ENCODE results near the gene GALNT18. TPM values are rescaled to one million over a fixed set of nuclear protein-coding genes. Genes with fewer than 3 reads are reported as not detected.

GALNT18 gene
- total and polyA plus RNA-seq, 3 experiments from 2014 or later: 1.3 TPM; not detected in 1

- POLR2A ChIA-PET: no interaction called here
- H3K4me3 Mint-ChIP-seq: no peak overlapping the region
- Histone ChIP-seq H3K27ac (ENCODE audit: low read depth, low read length) (no peak overlapping the region), H3K4me3 (ENCODE audit: low read length) (no peak overlapping the region), H3K4me1 (ENCODE audit: insufficient read depth, low read length) (no peaks in the 10 kb centered on the region), H3K27me3 (ENCODE audit: insufficient read depth, low read length, poor library complexity, severe bottlenecking) (no peaks in the 10 kb centered on the region), H3K9me3 (ENCODE audit: low read length) (no peaks in the 10 kb centered on the region), H3K36me3 (ENCODE audit: insufficient read depth, low read length) (no peaks in the 10 kb centered on the region)
- DNase-seq: no peak
- H3K4me1 Mint-ChIP-seq: no peaks in the 10 kb centered on the region
- H3K36me3 Mint-ChIP-seq: no peaks in the 10 kb centered on the region
- H3K27me3 Mint-ChIP-seq: peaks cover 15 to 35% of the 10 kb centered on the region in 2 donors
- H3K27ac Mint-ChIP-seq: no peak overlapping the region
- CTCF ChIA-PET: no interaction called here
- peaks cover 0 to 2% (median 0%) of the 10 kb centered on the region in 5 donors for H3K9me3 Mint-ChIP-seq
Measured at GRCh38 chr11:11636671-11637070, 14.9 kb upstream of the GALNT18 start.

GRCh38 chr11:11635443-11635842, 13.6 kb upstream of the GALNT18 start:
- DNase-seq: no peak
- Mint-ChIP-seq H3K27me3 (peaks cover 10 to 26% of the 10 kb centered on the region in 2 donors), H3K4me1 (no peaks in the 10 kb centered on the region), H3K4me3 (no peak overlapping the region), H3K27ac (no peak overlapping the region), H3K36me3 (no peaks in the 10 kb centered on the region), H3K9me3 (peaks cover 0 to 2% (median 0%) of the 10 kb centered on the region in 5 donors)
- Histone ChIP-seq H3K4me3 (ENCODE audit: low read length) (no peak overlapping the region), H3K9me3 (ENCODE audit: low read length) (no peaks in the 10 kb centered on the region), H3K4me1 (ENCODE audit: insufficient read depth, low read length) (no peaks in the 10 kb centered on the region), H3K27ac (ENCODE audit: low read depth, low read length) (no peak overlapping the region), H3K36me3 (ENCODE audit: insufficient read depth, low read length) (no peaks in the 10 kb centered on the region), H3K27me3 (ENCODE audit: insufficient read depth, low read length, poor library complexity, severe bottlenecking) (no peaks in the 10 kb centered on the region)
- ChIA-PET CTCF (no interaction called here), POLR2A (no interaction called here)

- POLR2A ChIA-PET: no interaction called here
- DNase-seq: no peak
Measured at GRCh38 chr11:11629368-11629767, 7.6 kb upstream of the GALNT18 start.

GRCh38 chr11:11628651-11629050, 6.8 kb upstream of the GALNT18 start:
- no peaks in the 10 kb centered on the region for H3K27me3 ChIP-seq (ENCODE audit: insufficient read depth, low read length, poor library complexity, severe bottlenecking)
- Mint-ChIP-seq H3K4me3 (no peak overlapping the region), H3K27ac (no peak overlapping the region), H3K4me1 (no peaks in the 10 kb centered on the region), H3K9me3 (no peaks in the 10 kb centered on the region), H3K36me3 (no peaks in the 10 kb centered on the region), H3K27me3 (peaks cover 13 to 40% of the 10 kb centered on the region in 2 donors)
- POLR2A ChIA-PET: no interaction called here
- no peak for DNase-seq
- H3K4me3 ChIP-seq (ENCODE audit: low read length): no peak overlapping the region
- H3K36me3 ChIP-seq (ENCODE audit: insufficient read depth, low read length): no peaks in the 10 kb centered on the region
- no peak overlapping the region for H3K27ac ChIP-seq (ENCODE audit: low read depth, low read length)
- H3K9me3 ChIP-seq (ENCODE audit: low read length): no peaks in the 10 kb centered on the region
- H3K4me1 ChIP-seq (ENCODE audit: insufficient read depth, low read length): no peaks in the 10 kb centered on the region
- CTCF ChIA-PET: no interaction called here

More at GRCh38 chr11:11629368-11629767, 7.6 kb upstream of the GALNT18 start:
- H3K4me1 Mint-ChIP-seq: no peaks in the 10 kb centered on the region
- Histone ChIP-seq H3K4me1 (ENCODE audit: insufficient read depth, low read length) (no peaks in the 10 kb centered on the region), H3K27me3 (ENCODE audit: insufficient read depth, low read length, poor library complexity, severe bottlenecking) (no peaks in the 10 kb centered on the region), H3K27ac (ENCODE audit: low read depth, low read length) (no peak overlapping the region), H3K9me3 (ENCODE audit: low read length) (no peaks in the 10 kb centered on the region), H3K36me3 (ENCODE audit: insufficient read depth, low read length) (no peaks in the 10 kb centered on the region), H3K4me3 (ENCODE audit: low read length) (no peak overlapping the region)
- no peak overlapping the region for H3K27ac Mint-ChIP-seq
- no peaks in the 10 kb centered on the region for H3K9me3 Mint-ChIP-seq
- H3K27me3 Mint-ChIP-seq: peaks cover 13 to 34% of the 10 kb centered on the region in 2 donors
- H3K36me3 Mint-ChIP-seq: no peaks in the 10 kb centered on the region
- CTCF ChIA-PET: no interaction called here
- H3K4me3 Mint-ChIP-seq: no peak overlapping the region

- peak overlapping the region in 1 of 8 donors; percentile 10 for H3K27ac Mint-ChIP-seq
- H3K36me3 Mint-ChIP-seq: no peaks in the 10 kb centered on the region
- Histone ChIP-seq H3K36me3 (ENCODE audit: insufficient read depth, low read length) (no peaks in the 10 kb centered on the region), H3K27me3 (ENCODE audit: insufficient read depth, low read length, poor library complexity, severe bottlenecking) (no peaks in the 10 kb centered on the region), H3K4me3 (ENCODE audit: low read length) (no peak overlapping the region), H3K9me3 (ENCODE audit: low read length) (no peaks in the 10 kb centered on the region), H3K27ac (ENCODE audit: low read depth, low read length) (no peak overlapping the region), H3K4me1 (ENCODE audit: insufficient read depth, low read length) (no peaks in the 10 kb centered on the region)
- POLR2A ChIA-PET: no interaction called here
- peaks cover 0 to 11% (median 3%) of the 10 kb centered on the region in 3 donors for H3K4me1 Mint-ChIP-seq
- no peaks in the 10 kb centered on the region for H3K9me3 Mint-ChIP-seq
- DNase-seq: no peak
- peaks cover 19 to 51% of the 10 kb centered on the region in 2 donors for H3K27me3 Mint-ChIP-seq
- H3K4me3 Mint-ChIP-seq: no peak overlapping the region
- CTCF ChIA-PET: no interaction called here
Measured at GRCh38 chr11:11626128-11626527, 4.3 kb upstream of the GALNT18 start.

GRCh38 chr11:11624926-11625325, 3.1 kb upstream of the GALNT18 start:
- POLR2A ChIA-PET: no interaction called here
- Mint-ChIP-seq H3K27ac (no peak overlapping the region), H3K4me1 (peaks cover 0 to 16% (median 3%) of the 10 kb centered on the region in 3 donors), H3K9me3 (no peaks in the 10 kb centered on the region), H3K36me3 (no peaks in the 10 kb centered on the region), H3K27me3 (peaks cover 20 to 50% of the 10 kb centered on the region in 2 donors), H3K4me3 (no peak overlapping the region)
- CTCF ChIA-PET: no interaction called here
- DNase-seq: no peak
- Histone ChIP-seq H3K27me3 (ENCODE audit: insufficient read depth, low read length, poor library complexity, severe bottlenecking) (no peaks in the 10 kb centered on the region), H3K4me1 (ENCODE audit: insufficient read depth, low read length) (no peaks in the 10 kb centered on the region), H3K9me3 (ENCODE audit: low read length) (no peaks in the 10 kb centered on the region), H3K4me3 (ENCODE audit: low read length) (no peak overlapping the region), H3K36me3 (ENCODE audit: insufficient read depth, low read length) (no peaks in the 10 kb centered on the region), H3K27ac (ENCODE audit: low read depth, low read length) (no peak overlapping the region)

GRCh38 chr11:11624204-11624603, 2.4 kb upstream of the GALNT18 start:
- H3K27ac ChIP-seq (ENCODE audit: low read depth, low read length): no peak overlapping the region
- DNase-seq: no peak
- POLR2A ChIA-PET: no interaction called here
- H3K36me3 Mint-ChIP-seq: no peaks in the 10 kb centered on the region
- CTCF ChIA-PET: no interaction called here
- H3K4me3 ChIP-seq (ENCODE audit: low read length): no peak overlapping the region
- H3K27me3 ChIP-seq (ENCODE audit: insufficient read depth, low read length, poor library complexity, severe bottlenecking): peaks cover 7% of the 10 kb centered on the region
- H3K9me3 ChIP-seq (ENCODE audit: low read length): no peaks in the 10 kb centered on the region
- peaks cover 18 to 50% of the 10 kb centered on the region in 2 donors for H3K27me3 Mint-ChIP-seq
- no peak overlapping the region for H3K4me3 Mint-ChIP-seq
- no peak overlapping the region for H3K27ac Mint-ChIP-seq
- H3K4me1 Mint-ChIP-seq: peaks cover 0 to 18% (median 7%) of the 10 kb centered on the region in 3 donors
- no peaks in the 10 kb centered on the region for H3K4me1 ChIP-seq (ENCODE audit: insufficient read depth, low read length)
- no peaks in the 10 kb centered on the region for H3K9me3 Mint-ChIP-seq
- H3K36me3 ChIP-seq (ENCODE audit: insufficient read depth, low read length): no peaks in the 10 kb centered on the region

- H3K4me1 ChIP-seq (ENCODE audit: insufficient read depth, low read length): no peaks in the 10 kb centered on the region
- Mint-ChIP-seq H3K4me3 (peak overlapping the region in 4 of 7 donors; percentile 21 to 68 (median 40)), H3K36me3 (no peaks in the 10 kb centered on the region), H3K9me3 (no peaks in the 10 kb centered on the region), H3K4me1 (peaks cover 0 to 18% (median 7%) of the 10 kb centered on the region in 3 donors), H3K27ac (peak overlapping the region in 1 of 8 donors; percentile 19), H3K27me3 (peaks cover 22 to 54% of the 10 kb centered on the region in 2 donors)
- H3K9me3 ChIP-seq (ENCODE audit: low read length): no peaks in the 10 kb centered on the region
- POLR2A ChIA-PET: no interaction called here
- H3K27ac ChIP-seq (ENCODE audit: low read depth, low read length): no peak overlapping the region
- no peaks in the 10 kb centered on the region for H3K36me3 ChIP-seq (ENCODE audit: insufficient read depth, low read length)
- CTCF ChIA-PET: no interaction called here
- H3K27me3 ChIP-seq (ENCODE audit: insufficient read depth, low read length, poor library complexity, severe bottlenecking): peaks cover 9% of the 10 kb centered on the region
- no peak for DNase-seq
- no peak overlapping the region for H3K4me3 ChIP-seq (ENCODE audit: low read length)
Measured at GRCh38 chr11:11622772-11623171, 967 bp upstream of the GALNT18 start.

- no peaks in the 10 kb centered on the region for H3K9me3 ChIP-seq (ENCODE audit: low read length)
- no peaks in the 10 kb centered on the region for H3K4me1 ChIP-seq (ENCODE audit: insufficient read depth, low read length)
- no peak overlapping the region for H3K27ac ChIP-seq (ENCODE audit: low read depth, low read length)
- ChIA-PET POLR2A (no interaction called here), CTCF (no interaction called here)
- no peaks in the 10 kb centered on the region for H3K36me3 ChIP-seq (ENCODE audit: insufficient read depth, low read length)
- peaks cover 9% of the 10 kb centered on the region for H3K27me3 ChIP-seq (ENCODE audit: insufficient read depth, low read length, poor library complexity, severe bottlenecking)
- H3K4me1 Mint-ChIP-seq: peaks cover 0 to 18% (median 7%) of the 10 kb centered on the region in 3 donors
- peak overlapping the region in 1 of 7 donors; percentile 25 for H3K4me3 Mint-ChIP-seq
- H3K9me3 Mint-ChIP-seq: no peaks in the 10 kb centered on the region
- no peak for DNase-seq
- H3K27ac Mint-ChIP-seq: no peak overlapping the region
- no peaks in the 10 kb centered on the region for H3K36me3 Mint-ChIP-seq
- no peak overlapping the region for H3K4me3 ChIP-seq (ENCODE audit: low read length)
- H3K27me3 Mint-ChIP-seq: peaks cover 20 to 55% of the 10 kb centered on the region in 2 donors
Measured at GRCh38 chr11:11622340-11622706, 518 bp upstream of the GALNT18 start.
